ENCODE results near the gene SNAP91. TPM values are rescaled to one million over a fixed set of nuclear protein-coding genes. Genes with fewer than 3 reads are reported as not detected.
"Not testable (repeated sequence)": the region's sequence is repeated elsewhere in the genome, so short reads cannot be mapped to it uniquely, and the experiment has no call there.

Gene SNAP91
- total RNA-seq, 6 experiments from 2014 or later: not detected

GRCh38 chr6:83578057-83578456 is 130.8 kb downstream of the SNAP91 start:
- WGBS (ENCODE audit: insufficient coverage, low coverage, low lambda C conversion rate, missing lambda C conversion rate): 80% methylated on average over 1 of the region's 1 CpG
- intact Hi-C loops (cut with DNase I): no loop called here
- no peak for ATAC-seq

DNA sequence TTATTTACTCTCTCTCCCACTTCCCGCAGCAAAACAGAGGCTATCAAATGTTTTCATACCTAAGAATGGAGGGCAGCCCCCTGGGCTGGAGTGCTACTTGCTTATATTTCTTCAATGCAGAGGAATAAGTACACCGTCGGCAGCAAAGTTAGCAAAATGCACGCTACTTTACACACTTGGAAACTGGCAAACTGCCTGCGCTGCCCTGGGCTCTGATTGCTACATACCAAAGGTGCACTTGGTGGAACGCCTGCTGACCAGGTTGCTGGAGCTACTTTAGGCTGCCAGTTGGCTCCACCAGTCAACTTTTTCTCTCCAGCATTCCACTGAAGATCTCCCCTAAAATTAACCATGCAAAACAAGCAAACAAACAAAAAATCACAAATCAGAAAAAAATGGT is 134.1 kb downstream of the SNAP91 start:
- H3K36me3 ChIP-seq: no peaks in the 10 kb centered on the region
- TF ChIP-seq POLR2A (IDR thresholded peaks at IDR 0.05): no peak
- H3K4me3 ChIP-seq: no peak overlapping the region
- ATAC-seq (no peak), DNase-seq (no peak)
- H3K27me3 ChIP-seq: no peaks in the 10 kb centered on the region
- WGBS (ENCODE audit: insufficient coverage, low coverage, low lambda C conversion rate, missing lambda C conversion rate): 61% methylated on average over 5 of the region's 6 CpGs
- H3K27ac ChIP-seq: no peak overlapping the region
- intact Hi-C loops (cut with DNase I): no loop called here
- H3K4me1 ChIP-seq: no peaks in the 10 kb centered on the region
- no peaks in the 10 kb centered on the region for H3K9me3 ChIP-seq

More at GRCh38 chr6:83578057-83578456, 130.8 kb downstream of the SNAP91 start:
- no peak overlapping the region for H3K27ac ChIP-seq
- DNase-seq: no peak
- no peaks in the 10 kb centered on the region for H3K36me3 ChIP-seq
- no peaks in the 10 kb centered on the region for H3K4me1 ChIP-seq
- no peak for TF ChIP-seq CTCF (IDR thresholded peaks at IDR 0.05)
- no peak for TF ChIP-seq POLR2A (IDR thresholded peaks at IDR 0.05)
- no peaks in the 10 kb centered on the region for H3K27me3 ChIP-seq
- H3K4me3 ChIP-seq: no peak overlapping the region
- no peaks in the 10 kb centered on the region for H3K9me3 ChIP-seq

DNA sequence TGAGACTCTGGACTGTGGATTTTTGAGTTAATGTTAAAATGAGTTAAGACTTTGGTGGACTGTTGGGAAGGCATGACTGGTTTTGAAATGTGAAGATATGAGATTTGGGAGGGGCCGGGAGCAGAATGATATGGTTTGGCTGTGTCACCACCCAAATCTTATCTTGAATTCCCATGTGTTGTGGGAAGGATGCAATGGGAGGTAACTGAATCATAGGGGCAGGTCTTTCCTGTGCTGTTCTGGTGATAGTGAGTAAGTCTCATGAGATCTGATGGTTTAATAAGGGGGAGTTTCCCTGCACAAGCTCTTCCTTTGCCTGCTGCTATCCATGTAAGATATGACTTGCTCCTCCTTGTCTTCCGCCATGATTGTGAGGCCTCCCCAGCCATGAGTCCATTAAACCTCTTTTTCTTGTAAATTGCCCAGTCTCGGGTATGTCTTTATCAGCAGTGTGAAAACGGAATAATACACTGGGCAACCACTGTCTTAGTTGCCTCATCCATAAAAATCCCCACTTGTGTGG is 137.2 kb downstream of the SNAP91 start:
- WGBS (ENCODE audit: insufficient coverage, low coverage, low lambda C conversion rate, missing lambda C conversion rate): 75% methylated on average over 4 of the region's 4 CpGs
- H3K27me3 ChIP-seq; H3K4me3 ChIP-seq; H3K36me3 ChIP-seq; DNase-seq; H3K9me3 ChIP-seq; H3K4me1 ChIP-seq; H3K27ac ChIP-seq; intact Hi-C loops (cut with DNase I); ATAC-seq: not testable (repeated sequence)

- H3K27ac ChIP-seq: no peak overlapping the region
- ATAC-seq: no peak
- H3K4me3 ChIP-seq: no peak overlapping the region
- H3K27me3 ChIP-seq: no peaks in the 10 kb centered on the region
- intact Hi-C loops (cut with DNase I): no loop called here
- TF ChIP-seq CTCF (IDR thresholded peaks at IDR 0.05): no peak
- no peak for TF ChIP-seq POLR2A (IDR thresholded peaks at IDR 0.05)
- H3K9me3 ChIP-seq: no peaks in the 10 kb centered on the region
- WGBS (ENCODE audit: insufficient coverage, low coverage, low lambda C conversion rate, missing lambda C conversion rate): 60% methylated on average over 1 of the region's 1 CpG
- H3K4me1 ChIP-seq: no peaks in the 10 kb centered on the region
- no peak for DNase-seq
- no peaks in the 10 kb centered on the region for H3K36me3 ChIP-seq
These were observed 149.9 kb downstream of the SNAP91 start for GRCh38 chr6:83558975-83559374.

GRCh38 chr6:83556871-83557270 is 152.0 kb downstream of the SNAP91 start:
- intact Hi-C loops (cut with DNase I): no loop called here
- DNase-seq: no peak
- Histone ChIP-seq H3K27me3 (no peaks in the 10 kb centered on the region), H3K9me3 (no peaks in the 10 kb centered on the region), H3K27ac (no peak overlapping the region), H3K36me3 (no peaks in the 10 kb centered on the region), H3K4me1 (no peaks in the 10 kb centered on the region), H3K4me3 (no peak overlapping the region)
- no peak for ATAC-seq
- TF ChIP-seq CTCF (IDR thresholded peaks at IDR 0.05) (no peak), POLR2A (IDR thresholded peaks at IDR 0.05) (no peak)

- H3K9me3 ChIP-seq; H3K4me3 ChIP-seq; intact Hi-C loops (cut with DNase I); H3K4me1 ChIP-seq; ATAC-seq; H3K27me3 ChIP-seq; H3K27ac ChIP-seq; DNase-seq; H3K36me3 ChIP-seq: not testable (repeated sequence)
- 79% methylated on average over 4 of the region's 4 CpGs for WGBS (ENCODE audit: insufficient coverage, low coverage, low lambda C conversion rate, missing lambda C conversion rate)
These were observed 157.2 kb downstream of the SNAP91 start for GRCh38 chr6:83551748-83552147.

DNA sequence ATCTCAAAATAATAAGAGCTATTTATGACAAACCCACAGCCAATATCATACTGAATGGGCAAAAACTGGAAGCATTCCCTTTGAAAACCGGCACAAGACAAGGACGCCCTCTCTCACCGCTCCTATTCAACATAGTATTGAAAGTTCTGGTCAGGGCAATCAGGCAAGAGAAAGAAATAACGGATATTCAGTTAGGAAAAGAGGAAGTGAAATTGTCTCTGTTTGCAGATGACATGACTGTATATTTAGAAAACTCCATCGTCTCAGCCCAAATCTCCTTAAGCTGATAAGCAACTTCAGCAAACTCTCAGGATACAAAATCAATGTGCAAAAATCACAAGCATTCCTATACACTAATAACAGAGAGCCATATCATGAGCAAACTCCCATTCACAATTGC is 158.4 kb downstream of the SNAP91 start:
- intact Hi-C loops (cut with DNase I); H3K36me3 ChIP-seq; H3K4me3 ChIP-seq; DNase-seq; H3K27me3 ChIP-seq; H3K27ac ChIP-seq; ATAC-seq; H3K9me3 ChIP-seq; H3K4me1 ChIP-seq: not testable (repeated sequence)
- 51% methylated on average over 5 of the region's 5 CpGs for WGBS (ENCODE audit: insufficient coverage, low coverage, low lambda C conversion rate, missing lambda C conversion rate)

All from right lobe of liver (tissue), 6 donors.